ENCODE measurements around the gene DDI2.

DNA sequence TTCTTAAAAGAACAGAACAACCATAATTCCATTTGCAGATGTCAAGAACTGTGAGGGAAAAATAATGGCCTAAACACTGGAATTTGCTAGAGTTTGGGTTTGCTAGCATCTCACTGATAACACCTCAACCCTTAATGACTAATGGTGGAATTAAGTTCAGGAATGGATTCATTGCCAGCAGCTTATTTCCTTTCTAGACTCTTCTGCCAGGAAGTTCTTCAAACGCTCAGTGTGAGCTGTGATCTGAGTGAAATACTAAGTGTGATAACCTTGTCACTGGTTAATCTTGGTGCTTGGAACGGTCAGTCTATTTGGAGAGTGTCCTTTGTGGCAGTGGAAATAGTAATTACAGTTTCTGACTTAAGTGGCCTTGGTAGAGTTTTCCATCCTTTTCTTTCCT is 45.2 kb downstream of the DDI2 start:
- TF ChIP-seq CTCF (tag by site-specific recombination; IDR thresholded peaks at IDR 0.05) (no peak), ZFP3 (tag by site-specific recombination; IDR thresholded peaks at IDR 0.05; ENCODE audit: low read depth) (no peak), ZNF549 (tag by site-specific recombination; IDR thresholded peaks at IDR 0.05) (no peak), ZNF473 (tag by site-specific recombination; IDR thresholded peaks at IDR 0.05) (no peak), ZNF404 (tag by site-specific recombination; IDR thresholded peaks at IDR 0.05) (no peak), IKZF3 (tag by site-specific recombination; IDR thresholded peaks at IDR 0.05) (no peak), ZNF274 (IDR thresholded peaks at IDR 0.05; ENCODE audit: low read length) (no peak), ZNF274 (tag by site-specific recombination; IDR thresholded peaks at IDR 0.05; ENCODE audit: borderline replicate concordance) (no peak), ZFP41 (tag by site-specific recombination; IDR thresholded peaks at IDR 0.05; ENCODE audit: borderline replicate concordance) (no peak), ZSCAN30 (tag by site-specific recombination; IDR thresholded peaks at IDR 0.05) (no peak), ZNF514 (tag by site-specific recombination; IDR thresholded peaks at IDR 0.05) (no peak)
